GM19239 (cell line): ENCODE data around the gene CDC73.
A peak's percentile ranks its signal among the peaks of the same experiment; 100 is the strongest.
"Not testable (repeated sequence)": the region's sequence is repeated elsewhere in the genome, so short reads cannot be mapped to it uniquely, and the experiment has no call there.

Experiments
- DNase-seq: peaks from one replicate; pipeline ENCODE4 v3.0.0; 2011; ENCODE audit warnings: low spot score; ENCODE audit not compliant: insufficient read length
- FAIRE-seq: peaks from 2 replicates; lab custom pipeline; 2011; peaks lifted over from hg19 to GRCh38; lab: Jason Lieb, UNC

Gene CDC73

DNA sequence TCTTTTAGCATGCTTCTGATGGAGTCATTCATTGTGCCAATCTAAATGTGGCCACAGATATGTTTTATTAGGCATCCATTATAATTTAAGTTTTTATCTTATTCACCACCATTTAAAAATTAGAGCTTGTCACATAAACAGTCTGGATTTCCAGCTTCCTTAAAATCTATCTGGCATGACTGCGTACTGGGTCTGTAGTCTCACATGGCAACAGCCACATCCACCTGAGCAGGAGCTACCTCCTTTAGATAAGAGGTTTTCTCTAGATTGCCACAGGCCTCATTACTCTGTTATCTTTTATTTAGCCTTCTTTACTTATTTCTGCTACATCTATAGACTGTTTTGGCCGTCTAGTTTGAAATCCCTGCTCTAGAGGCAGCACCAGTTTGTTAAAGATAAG is 35.5 kb downstream of the CDC73 start:
- FAIRE-seq (no peak), DNase-seq (no peak)

GRCh38 chr1:193176113-193176512 is 54.3 kb downstream of the CDC73 start:
- DNase-seq (no peak), FAIRE-seq (no peak)

GRCh38 chr1:193176788-193177187 is 55.0 kb downstream of the CDC73 start:
- FAIRE-seq (no peak), DNase-seq (no peak)

DNA sequence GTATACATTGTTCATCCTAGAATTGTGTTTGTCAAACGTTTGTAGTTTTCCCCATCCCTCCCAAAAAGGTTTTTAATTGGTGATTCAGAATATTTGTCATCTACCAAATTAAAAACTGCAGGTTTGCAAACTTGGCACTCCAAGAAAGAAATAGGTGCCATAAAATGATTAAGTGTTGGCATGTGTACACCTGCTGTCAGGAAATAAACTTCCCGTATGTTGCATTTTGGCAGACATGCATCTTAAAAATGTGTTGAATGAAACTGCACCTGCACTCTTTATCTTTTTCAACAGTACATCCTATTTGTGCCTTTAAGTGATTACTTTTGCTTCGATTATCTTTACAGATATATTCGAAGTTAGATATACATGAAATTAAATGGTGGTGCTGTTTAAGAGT is 57.3 kb downstream of the CDC73 start:
- no peak for DNase-seq
- no peak for FAIRE-seq

DNA sequence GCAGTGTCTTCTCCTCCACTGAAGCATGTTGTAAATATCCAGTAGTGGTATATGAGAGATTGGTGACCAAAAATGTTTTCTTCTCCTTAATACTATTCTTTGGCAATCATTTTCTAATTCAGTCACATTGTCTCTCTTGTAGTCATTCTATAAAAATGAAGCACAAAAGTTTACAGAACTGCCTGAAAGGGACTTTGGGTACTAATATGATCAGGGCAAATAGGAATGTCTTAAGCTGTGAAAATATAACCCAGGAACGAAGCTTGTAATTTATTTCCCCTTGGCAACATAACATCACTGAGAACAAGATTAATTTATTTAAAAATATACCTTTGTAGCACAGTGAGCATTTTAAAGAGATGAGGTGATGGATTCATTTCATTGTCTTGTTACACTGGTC is 59.7 kb downstream of the CDC73 start:
- no peak for FAIRE-seq
- no peak for DNase-seq

DNA sequence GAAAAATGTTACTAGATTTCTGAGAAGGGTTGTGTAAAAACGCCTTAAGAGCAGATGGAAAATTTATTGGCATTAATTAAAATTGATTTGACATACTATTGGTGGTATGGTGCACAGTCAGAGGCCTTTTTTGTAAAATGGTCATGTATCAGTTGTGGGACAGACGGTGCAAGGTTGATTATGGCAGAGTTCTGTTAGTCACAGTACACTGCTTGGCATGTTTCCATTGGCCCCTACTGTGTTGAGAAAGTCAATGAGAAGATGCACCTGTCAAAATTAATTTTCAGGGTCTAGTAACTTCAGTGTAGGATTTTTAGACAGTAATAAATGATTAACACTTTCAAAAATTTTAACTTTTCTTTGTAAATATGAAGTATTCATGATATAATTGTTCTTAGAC is 60.2 kb downstream of the CDC73 start:
- FAIRE-seq (peak; percentile 11), DNase-seq (no peak)

GRCh38 chr1:193183019-193183627 is 61.3 kb downstream of the CDC73 start:
- no peak for DNase-seq
- peak; percentile 83 for FAIRE-seq

DNA sequence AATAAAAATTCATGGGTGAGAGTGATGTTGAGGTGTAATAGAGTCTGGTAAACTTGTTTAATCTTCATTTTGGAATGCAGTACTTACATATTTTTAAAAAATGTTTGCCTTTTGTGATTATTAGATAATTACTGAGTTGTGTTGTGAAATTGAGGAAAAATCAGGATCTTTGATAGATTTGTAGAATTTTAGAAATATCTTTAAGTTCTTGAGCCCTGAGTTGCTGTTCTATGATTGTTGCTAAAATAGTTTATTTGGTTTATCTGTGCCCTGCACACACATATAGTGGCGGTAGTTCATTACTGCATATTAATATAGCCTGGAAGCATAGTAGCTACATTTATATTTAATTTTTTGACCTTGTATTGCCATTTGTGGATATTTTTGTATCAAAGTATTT is 62.9 kb downstream of the CDC73 start:
- FAIRE-seq, result no peak
- DNase-seq, result no peak

GRCh38 chr1:193185211-193185610 is 63.4 kb downstream of the CDC73 start:
- DNase-seq (no peak), FAIRE-seq (no peak)

DNA sequence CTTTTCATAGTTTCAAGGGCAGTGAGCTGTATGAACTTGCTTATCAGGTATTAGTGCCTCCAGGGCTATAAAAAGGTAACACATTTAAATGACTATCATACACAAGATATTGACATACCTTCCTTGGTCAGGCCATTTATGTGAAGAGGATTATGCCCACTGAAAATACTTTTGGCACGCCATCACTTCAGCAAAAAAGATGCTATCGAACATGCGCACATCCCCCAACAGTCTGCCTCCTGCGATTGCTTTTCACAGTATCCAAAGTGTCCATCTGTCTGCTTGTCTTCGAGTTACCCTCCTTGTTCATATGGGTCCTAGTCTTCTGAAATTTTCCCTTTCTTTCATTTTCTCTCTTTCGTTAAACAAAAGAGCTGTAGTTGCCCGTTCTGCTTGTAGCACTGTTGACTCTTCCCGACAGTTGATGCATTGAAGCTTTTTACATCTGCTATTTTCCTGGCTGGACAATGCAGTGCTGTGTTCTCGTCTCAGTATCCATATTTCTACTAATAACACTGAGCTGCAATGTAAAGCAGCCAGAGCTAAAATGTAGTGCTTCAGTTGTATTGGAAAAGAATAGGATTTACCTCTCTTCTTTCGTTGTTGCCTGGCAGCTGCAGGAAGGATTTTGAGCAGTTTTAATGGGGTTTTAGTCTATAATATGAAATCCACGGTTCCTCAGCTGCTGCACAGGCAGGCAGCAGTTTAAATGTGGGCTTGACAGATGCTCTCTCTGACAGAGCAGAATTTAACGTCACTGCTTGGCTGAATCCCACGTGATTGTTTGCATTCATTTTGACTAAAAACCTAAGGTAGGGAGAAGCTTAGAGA is 64.3 kb downstream of the CDC73 start, which contains the start of gene B3GALT2:
B3GALT2 (minus strand) TSS at position 713 of the 831 bp plus-strand sequence. CDS start 5,051 bp downstream, outside the sequence.
- FAIRE-seq, result no peak
- no peak for DNase-seq

DNA sequence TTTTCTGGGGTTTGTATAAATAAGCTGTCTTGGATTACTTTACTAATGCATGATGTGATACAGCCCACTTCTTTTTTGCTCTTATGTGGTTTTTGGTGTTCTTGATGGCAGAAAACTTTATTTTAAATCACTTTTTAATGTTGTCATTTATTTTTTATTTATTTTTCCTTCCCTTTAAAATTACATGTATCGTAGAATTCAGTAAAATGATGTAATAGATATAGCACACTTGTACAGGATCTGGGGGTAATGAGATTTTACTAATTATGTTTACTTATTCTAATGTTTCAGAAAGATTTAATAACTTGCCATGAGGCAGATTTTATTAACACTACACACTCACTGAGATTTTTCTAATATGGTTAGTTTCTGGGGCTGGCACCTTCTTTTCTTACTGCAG is 65.3 kb downstream of the CDC73 start:
- DNase-seq (no peak), FAIRE-seq (no peak)

DNA sequence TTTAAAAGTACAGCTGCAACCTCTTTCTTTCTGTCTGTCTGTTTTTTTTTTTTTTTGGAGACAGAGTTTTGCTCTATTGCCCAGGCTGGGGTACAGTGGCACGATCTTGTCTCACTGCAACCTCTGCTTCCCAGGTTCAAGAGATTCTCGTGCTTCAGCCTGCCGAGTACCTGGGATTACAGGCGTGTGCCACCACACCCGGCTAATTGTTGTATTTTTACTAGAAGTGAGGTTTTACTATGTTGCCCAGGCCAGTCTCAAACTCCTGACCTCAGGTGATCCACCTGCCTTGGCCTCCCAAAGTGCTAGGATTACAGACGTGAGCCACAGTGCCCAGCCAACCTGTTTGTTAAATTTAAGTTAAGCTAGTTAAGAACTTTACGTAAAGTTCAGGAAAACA is 67.1 kb downstream of the CDC73 start:
- FAIRE-seq, DNase-seq: not testable (repeated sequence)

GRCh38 chr1:193189442-193190095 is 67.7 kb downstream of the CDC73 start:
- DNase-seq (no peak), FAIRE-seq (no peak)

- no peak for FAIRE-seq
- no peak for DNase-seq
Measured at GRCh38 chr1:193190096-193190744, 68.4 kb downstream of the CDC73 start.

- DNase-seq, result no peak
- no peak for FAIRE-seq
Measured at GRCh38 chr1:193192586-193192985, 70.8 kb downstream of the CDC73 start.

DNA sequence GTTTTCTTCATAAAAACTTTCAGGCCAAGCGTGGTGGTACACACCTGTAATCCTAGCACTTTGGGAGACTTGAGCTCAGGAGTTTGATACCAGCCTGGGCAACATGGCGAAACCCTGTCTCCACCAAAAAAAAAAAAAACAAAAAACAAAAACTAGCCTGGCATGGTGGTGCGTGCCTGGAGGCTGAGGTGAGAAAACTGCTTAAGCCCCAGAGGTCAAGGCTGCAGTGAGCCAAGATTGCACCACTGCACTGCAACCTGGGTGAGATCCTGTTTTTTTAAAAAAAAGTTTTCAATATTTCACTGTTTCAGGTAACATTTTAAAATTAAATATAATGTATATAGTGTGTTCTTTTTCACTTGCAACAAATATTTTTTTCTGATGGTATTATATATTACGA is 78.1 kb downstream of the CDC73 start:
- no peak for FAIRE-seq
- no peak for DNase-seq

DNA sequence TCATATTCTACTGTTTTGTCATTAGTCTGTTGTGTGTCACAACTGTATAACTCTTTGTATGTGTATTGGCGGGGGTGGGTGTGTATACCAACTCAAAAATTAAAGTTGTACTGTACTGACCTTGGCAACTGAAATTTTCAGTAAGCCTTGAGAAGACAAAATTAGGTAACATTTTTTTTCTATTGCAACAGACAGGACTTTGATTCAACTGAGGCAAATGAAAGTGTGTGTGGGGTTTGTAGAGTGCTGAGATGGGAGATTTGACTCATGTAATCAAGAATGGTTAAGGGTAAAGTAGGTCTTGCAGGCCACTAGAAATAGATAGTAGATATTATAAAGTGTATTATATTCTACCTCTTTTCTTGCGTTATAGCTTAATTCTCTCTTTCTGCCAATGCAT is 79.2 kb downstream of the CDC73 start:
- DNase-seq (no peak), FAIRE-seq (no peak)

- no peak for DNase-seq
- FAIRE-seq, result peak; percentile 40
Measured at GRCh38 chr1:193210996-193211395, 89.2 kb downstream of the CDC73 start.

DNA sequence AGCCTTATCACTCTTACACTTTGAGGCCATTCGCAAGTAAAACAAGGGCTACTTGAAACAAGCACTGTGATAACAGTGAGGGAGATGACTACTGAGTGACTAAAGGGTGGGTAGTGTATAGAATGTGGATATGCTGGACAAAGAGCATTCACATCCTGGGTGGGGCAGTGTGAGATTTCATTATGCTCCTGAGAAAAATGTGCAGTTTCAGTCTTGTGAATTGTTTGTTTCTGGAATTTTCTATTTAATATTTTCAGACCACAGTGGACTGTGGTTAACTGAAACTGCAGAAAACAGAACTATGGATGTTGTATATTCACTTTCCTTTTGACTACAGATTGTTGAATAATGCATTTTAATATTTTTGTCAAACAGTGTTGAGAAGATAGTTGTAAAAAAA is 89.7 kb downstream of the CDC73 start:
- DNase-seq (no peak), FAIRE-seq (no peak)

GRCh38 chr1:193212637-193213036 is 90.8 kb downstream of the CDC73 start:
- no peak for DNase-seq
- FAIRE-seq, result no peak

- FAIRE-seq (no peak), DNase-seq (no peak)
Measured at GRCh38 chr1:193213998-193214397, 92.2 kb downstream of the CDC73 start.
